WTC11 (cell line): ENCODE data around the gene SUCLA2. TPM values are rescaled to one million over a fixed set of nuclear protein-coding genes. Genes with fewer than 3 reads are reported as not detected.

Source experiments
- ATAC-seq: fragments of 200-7000 bp; cut with Tn5 transposase; 2 replicates; pipeline ENCODE4 v1.10.0; 2021; ENCODE audit warnings: mild to moderate bottlenecking, moderate library complexity
- CTCF ChIA-PET: fragments of 300-600 bp; sonication (Branson Sonifier 250); formaldehyde crosslinking; loops from one replicate; lab custom pipeline; 2021; ENCODE audit warnings: antibody characterized with exemption; lab: Charles Lee
- POLR2A ChIA-PET: fragments of 350-600 bp; sonication (Branson Sonifier 250); formaldehyde crosslinking; loops from one replicate; lab custom pipeline; 2021; ENCODE audit warnings: antibody characterized with exemption; lab: Charles Lee
- DNase-seq: peaks from one replicate; pipeline ENCODE4 v3.0.0; 2021; ENCODE audit warnings: low spot score
- H3K27ac Mint-ChIP-seq: 2 replicates; pipeline ENCODE4 v1.8.0; 2021; ENCODE audit warnings: mixed read lengths
- H3K27me3 Mint-ChIP-seq: 2 replicates; pipeline ENCODE4 v1.8.0; 2021; ENCODE audit warnings: low read depth, mild to moderate bottlenecking, moderate library complexity, mixed read lengths
- H3K36me3 Mint-ChIP-seq: 2 replicates; pipeline ENCODE4 v1.8.0; 2021; ENCODE audit warnings: mixed read lengths
- H3K4me1 Mint-ChIP-seq: 2 replicates; pipeline ENCODE4 v1.8.0; 2022; ENCODE audit warnings: mixed read lengths
- H3K4me3 Mint-ChIP-seq: 2 replicates; pipeline ENCODE4 v1.8.0; 2021; ENCODE audit warnings: mild to moderate bottlenecking, moderate library complexity, mixed read lengths
- H3K9me3 Mint-ChIP-seq: 2 replicates; pipeline ENCODE4 v1.8.0; 2021; ENCODE audit warnings: mixed read lengths
- CDX4 ChIP-seq: fragments of 250-450 bp; sonication (Bioruptor Pico); IDR thresholded peaks from 2 replicates; pipeline ENCODE4 v1.9.0; 2021; ENCODE audit warnings: moderate library complexity, mild to moderate bottlenecking, inconsistent platforms, borderline replicate concordance
- E2F4 ChIP-seq: sonication (generic); formaldehyde crosslinking; IDR thresholded peaks from 2 replicates; pipeline ENCODE4 v1.8.1; 2022; ENCODE audit warnings: low read depth, mild to moderate bottlenecking, moderate library complexity, missing genetic modification reagents, borderline replicate concordance
- FOXP4 ChIP-seq: sonication (generic); formaldehyde crosslinking; IDR thresholded peaks from 2 replicates; pipeline ENCODE4 v1.8.0; 2022; ENCODE audit warnings: mild to moderate bottlenecking, missing genetic modification reagents
- KAT7 ChIP-seq: sonication (generic); formaldehyde crosslinking; IDR thresholded peaks from 2 replicates; pipeline ENCODE4 v1.8.1; 2023; ENCODE audit warnings: missing genetic modification reagents, mild to moderate bottlenecking, borderline replicate concordance
- ZNF138 ChIP-seq: sonication (generic); formaldehyde crosslinking; conservative IDR thresholded peaks from 2 replicates; pipeline ENCODE4 v1.8.1; 2022; ENCODE audit warnings: mild to moderate bottlenecking, moderate library complexity, missing genetic modification reagents
- ZNF281 ChIP-seq: sonication (generic); formaldehyde crosslinking; IDR thresholded peaks from 2 replicates; pipeline ENCODE4 v1.8.0; 2023; ENCODE audit warnings: mild to moderate bottlenecking, missing genetic modification reagents
- total RNA-seq: library from RNA; stranded (reverse); gene quantifications from 3 replicates; pipeline ENCODE4 v1.2.3, GENCODE V29; 2021
- TF ChIP-seq, protein P1 (sequence below): fragments of 250-450 bp; sonication (Bioruptor Pico); IDR thresholded peaks from 2 replicates; pipeline ENCODE4 v1.9.0; 2021; ENCODE audit warnings: mild to moderate bottlenecking, borderline replicate concordance
- TF ChIP-seq, protein P2 (sequence below): sonication (generic); formaldehyde crosslinking; IDR thresholded peaks from 2 replicates; pipeline ENCODE4 v1.8.0; 2022; ENCODE audit warnings: mild to moderate bottlenecking, missing genetic modification reagents
- TF ChIP-seq, protein P3 (sequence below): sonication (generic); formaldehyde crosslinking; IDR thresholded peaks from 2 replicates; pipeline ENCODE4 v1.8.1; 2022; ENCODE audit warnings: low read depth, missing genetic modification reagents, borderline replicate concordance

The SUCLA2 gene
- total RNA-seq, 1 experiment from 2014 or later = 66.8 TPM

DNA sequence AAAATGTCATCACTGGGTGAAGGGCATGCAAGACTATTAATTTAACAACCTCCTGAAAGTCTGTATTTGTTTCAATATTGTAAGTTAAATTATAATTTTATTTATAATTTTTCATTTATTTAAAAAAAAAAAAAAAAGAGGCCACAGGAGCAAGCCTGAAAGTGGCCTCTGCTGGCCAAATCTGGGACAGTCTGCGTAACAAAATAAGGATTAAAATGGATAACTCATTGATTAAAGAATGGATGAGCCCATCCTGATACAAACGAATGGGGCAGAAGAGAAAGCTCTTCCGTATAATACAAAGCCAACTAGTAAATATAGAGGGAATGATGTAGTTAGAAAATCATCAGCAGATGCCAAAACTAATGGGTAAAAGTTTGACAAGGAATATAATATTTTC is 36.2 kb downstream of the SUCLA2 start (continued):
- TF ChIP-seq, protein P1, sequence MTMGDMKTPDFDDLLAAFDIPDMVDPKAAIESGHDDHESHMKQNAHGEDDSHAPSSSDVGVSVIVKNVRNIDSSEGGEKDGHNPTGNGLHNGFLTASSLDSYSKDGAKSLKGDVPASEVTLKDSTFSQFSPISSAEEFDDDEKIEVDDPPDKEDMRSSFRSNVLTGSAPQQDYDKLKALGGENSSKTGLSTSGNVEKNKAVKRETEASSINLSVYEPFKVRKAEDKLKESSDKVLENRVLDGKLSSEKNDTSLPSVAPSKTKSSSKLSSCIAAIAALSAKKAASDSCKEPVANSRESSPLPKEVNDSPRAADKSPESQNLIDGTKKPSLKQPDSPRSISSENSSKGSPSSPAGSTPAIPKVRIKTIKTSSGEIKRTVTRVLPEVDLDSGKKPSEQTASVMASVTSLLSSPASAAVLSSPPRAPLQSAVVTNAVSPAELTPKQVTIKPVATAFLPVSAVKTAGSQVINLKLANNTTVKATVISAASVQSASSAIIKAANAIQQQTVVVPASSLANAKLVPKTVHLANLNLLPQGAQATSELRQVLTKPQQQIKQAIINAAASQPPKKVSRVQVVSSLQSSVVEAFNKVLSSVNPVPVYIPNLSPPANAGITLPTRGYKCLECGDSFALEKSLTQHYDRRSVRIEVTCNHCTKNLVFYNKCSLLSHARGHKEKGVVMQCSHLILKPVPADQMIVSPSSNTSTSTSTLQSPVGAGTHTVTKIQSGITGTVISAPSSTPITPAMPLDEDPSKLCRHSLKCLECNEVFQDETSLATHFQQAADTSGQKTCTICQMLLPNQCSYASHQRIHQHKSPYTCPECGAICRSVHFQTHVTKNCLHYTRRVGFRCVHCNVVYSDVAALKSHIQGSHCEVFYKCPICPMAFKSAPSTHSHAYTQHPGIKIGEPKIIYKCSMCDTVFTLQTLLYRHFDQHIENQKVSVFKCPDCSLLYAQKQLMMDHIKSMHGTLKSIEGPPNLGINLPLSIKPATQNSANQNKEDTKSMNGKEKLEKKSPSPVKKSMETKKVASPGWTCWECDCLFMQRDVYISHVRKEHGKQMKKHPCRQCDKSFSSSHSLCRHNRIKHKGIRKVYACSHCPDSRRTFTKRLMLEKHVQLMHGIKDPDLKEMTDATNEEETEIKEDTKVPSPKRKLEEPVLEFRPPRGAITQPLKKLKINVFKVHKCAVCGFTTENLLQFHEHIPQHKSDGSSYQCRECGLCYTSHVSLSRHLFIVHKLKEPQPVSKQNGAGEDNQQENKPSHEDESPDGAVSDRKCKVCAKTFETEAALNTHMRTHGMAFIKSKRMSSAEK = no peak

- no peaks in the 10 kb centered on the region for H3K4me1 Mint-ChIP-seq
- POLR2A ChIA-PET = no interaction called here
Measured at GRCh38 chr13:47962237-47962636, 38.8 kb downstream of the SUCLA2 start.

More at GRCh38 chr13:47962237-47962636, 38.8 kb downstream of the SUCLA2 start:
- no peak overlapping the region for H3K27ac Mint-ChIP-seq
- no peak for DNase-seq
- H3K4me3 Mint-ChIP-seq = no peak overlapping the region
- CTCF ChIA-PET = no interaction called here
- H3K9me3 Mint-ChIP-seq = peaks cover 74% of the 10 kb centered on the region
- peaks cover 89% of the 10 kb centered on the region for H3K36me3 Mint-ChIP-seq
- no peak for ATAC-seq
- H3K27me3 Mint-ChIP-seq = no peaks in the 10 kb centered on the region
- TF ChIP-seq, protein P2, sequence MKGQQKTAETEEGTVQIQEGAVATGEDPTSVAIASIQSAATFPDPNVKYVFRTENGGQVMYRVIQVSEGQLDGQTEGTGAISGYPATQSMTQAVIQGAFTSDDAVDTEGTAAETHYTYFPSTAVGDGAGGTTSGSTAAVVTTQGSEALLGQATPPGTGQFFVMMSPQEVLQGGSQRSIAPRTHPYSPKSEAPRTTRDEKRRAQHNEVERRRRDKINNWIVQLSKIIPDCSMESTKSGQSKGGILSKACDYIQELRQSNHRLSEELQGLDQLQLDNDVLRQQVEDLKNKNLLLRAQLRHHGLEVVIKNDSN (CRISPR knock-in tag) = no peak
- TF ChIP-seq, protein P3, sequence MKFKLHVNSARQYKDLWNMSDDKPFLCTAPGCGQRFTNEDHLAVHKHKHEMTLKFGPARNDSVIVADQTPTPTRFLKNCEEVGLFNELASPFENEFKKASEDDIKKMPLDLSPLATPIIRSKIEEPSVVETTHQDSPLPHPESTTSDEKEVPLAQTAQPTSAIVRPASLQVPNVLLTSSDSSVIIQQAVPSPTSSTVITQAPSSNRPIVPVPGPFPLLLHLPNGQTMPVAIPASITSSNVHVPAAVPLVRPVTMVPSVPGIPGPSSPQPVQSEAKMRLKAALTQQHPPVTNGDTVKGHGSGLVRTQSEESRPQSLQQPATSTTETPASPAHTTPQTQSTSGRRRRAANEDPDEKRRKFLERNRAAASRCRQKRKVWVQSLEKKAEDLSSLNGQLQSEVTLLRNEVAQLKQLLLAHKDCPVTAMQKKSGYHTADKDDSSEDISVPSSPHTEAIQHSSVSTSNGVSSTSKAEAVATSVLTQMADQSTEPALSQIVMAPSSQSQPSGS (CRISPR knock-in tag) = no peak
- TF ChIP-seq ZNF138 (CRISPR knock-in tag) = no peak
- no peak for TF ChIP-seq ZNF281
- no peak for TF ChIP-seq CDX4 (CRISPR knock-in tag)
- TF ChIP-seq KAT7 (CRISPR knock-in tag) = no peak
- TF ChIP-seq FOXP4 (CRISPR knock-in tag) = no peak
- TF ChIP-seq E2F4 = no peak
